H1 (cell line): ENCODE results near the gene HACL1. TPM values are rescaled to one million over a fixed set of nuclear protein-coding genes. Genes with fewer than 3 reads are reported as not detected.
A peak's percentile ranks its signal among the peaks of the same experiment; 100 is the strongest.

ENCODE experiments used
- BRCA1 ChIP-seq: IDR thresholded peaks from 2 replicates; pipeline ENCODE4 v1.6.1; 2012; ENCODE audit warnings: low read depth, low read length, improper control_type of control experiment
- CHD7 ChIP-seq: fragments of 300-600 bp; sonication (generic); IDR thresholded peaks from 2 replicates; pipeline ENCODE4 v1.7.1; 2012; ENCODE audit warnings: low read length, moderate library complexity, mild to moderate bottlenecking, inconsistent platforms; ENCODE audit not compliant: insufficient replicate concordance
- POLR2A ChIP-seq, 2 experiments: IDR thresholded peaks; 1 replicate in 1 of 2; 2 replicates in 1 of 2; pipeline ENCODE4 v1.6.1; 2011; ENCODE audit warnings: low read depth in 2 of 2, low read length in 2 of 2, mild to moderate bottlenecking in 2 of 2; ENCODE audit errors: control extremely low read depth in 1 of 2
- SIN3A ChIP-seq, 2 experiments: IDR thresholded peaks in 1 of 2; conservative IDR thresholded peaks in 1 of 2; 2 replicates each; pipeline ENCODE4 v1.6.1; 2011 to 2012; ENCODE audit warnings: low read length in 2 of 2, improper control_type of control experiment in 1 of 2, low read depth in 1 of 2, mild to moderate bottlenecking in 1 of 2
- TAF1 ChIP-seq: IDR thresholded peaks from 2 replicates; pipeline ENCODE4 v1.6.1; 2011; ENCODE audit warnings: mild to moderate bottlenecking, low read depth, low read length
- TAF7 ChIP-seq: optimal IDR thresholded peaks from 2 replicates; pipeline ENCODE3; 2011; ENCODE audit warnings: low read depth, mild to moderate bottlenecking, inconsistent platforms, low read length, moderate library complexity, borderline replicate concordance
- TBP ChIP-seq: IDR thresholded peaks from 2 replicates; pipeline ENCODE4 v1.6.1; 2011; ENCODE audit warnings: low read depth, low read length, improper control_type of control experiment
- polyA plus RNA-seq, 7 experiments: library from polyadenylated mRNA; depleted of rRNA in 3 of 7; stranded (reverse) in 5 of 7; unstranded in 2 of 7; fragments of >200 nt in 5 of 7; fragments of 200-250 nt in 2 of 7; gene quantifications; 1 replicate in 5 of 7; 2 replicates in 1 of 7; 4 replicates in 1 of 7; pipeline versions ENCODE4 v1.2.1 to v1.2.3, GENCODE V29; 2011 to 2013; ENCODE audit warnings: missing spikeins in 2 of 7, mixed read lengths in 2 of 7
- total RNA-seq: library from RNA; stranded (reverse); fragmentation: NEBNext Ultra II Directional; extraction: Animal tissue kit (Norgen Biotek cat#: 25700); gene quantifications from 2 replicates; pipeline ENCODE4 v1.2.1, GENCODE V29; 2021

HACL1 gene
- total and polyA plus RNA-seq, 2 of the 8 experiments (the other 6 are each of a cell fraction or from before 2014, with no cell fraction given), result 38.2 to 46.0 TPM

- TF ChIP-seq CHD7 (no peak), TAF7 (peak; percentile 67), BRCA1 (peak; percentile 36; the same call in 1 of the 2 replicates), TBP (peak; percentile 89), SIN3A (conservative IDR thresholded peaks at IDR 0.05 in 1 of 2, IDR thresholded peaks at IDR 0.05 in 1 of 2; ENCODE audit: low read depth in 1 of 2, low read length in 2 of 2) (peak; percentile 32 to 86; a peak in 2 of 4 replicates), TAF1 (peak; percentile 88), POLR2A (IDR thresholded peaks at IDR 0.05; ENCODE audit: control extremely low read depth in 1 of 2, low read depth in 2 of 2, low read length in 2 of 2) (peak; percentile 88 to 97)
These were observed at the start of gene HACL1, which contains the start of gene BTD (continued) for GRCh38 chr3:15601399-15602145.
